Gastroesophageal sphincter (tissue), 4 donors: ENCODE data around the gene ZGPAT. TPM values are rescaled to one million over a fixed set of nuclear protein-coding genes. Genes with fewer than 3 reads are reported as not detected.

Experiments
- ATAC-seq: fragments of 150-250 bp; one replicate; pipeline ENCODE4 v1.9.1; 2016; ENCODE audit warnings: mild to moderate bottlenecking, moderate library complexity
- H3K27ac ChIP-seq, 4 donors: fragments of 200-600 bp; sonication (generic) in 3 of 4; 1 replicate in 3 of 4; 2 replicates in 1 of 4; pipeline ENCODE4 v1.5.1; 2016 to 2019
- H3K27me3 ChIP-seq: fragments of 200-600 bp; sonication (generic); one replicate; pipeline ENCODE4 v1.5.1; 2019
- H3K36me3 ChIP-seq, 2 donors: fragments of 200-600 bp; sonication (generic); one replicate each; pipeline ENCODE4 v1.5.1; 2019; ENCODE audit warnings: control low read depth in 1 of 2
- H3K4me1 ChIP-seq, 3 donors: fragments of 200-600 bp; sonication (generic); 1 replicate in 2 of 3; 2 replicates in 1 of 3; pipeline ENCODE4 v1.5.1; 2016 to 2019; ENCODE audit warnings: control low read depth in 2 of 3
- H3K4me3 ChIP-seq, 2 donors: fragments of 200-600 bp; sonication (generic); one replicate each; pipeline ENCODE4 v1.5.1; 2019; ENCODE audit warnings: mild to moderate bottlenecking in 1 of 2, moderate library complexity in 1 of 2
- H3K9me3 ChIP-seq, 3 donors: fragments of 200-600 bp; sonication (generic); one replicate each; pipeline ENCODE4 v1.5.1; 2017 to 2019; ENCODE audit warnings: control low read depth in 2 of 3
- CTCF ChIP-seq, 4 experiments: fragments of 200-600 bp in 2 of 4; fragments of 450-650 bp in 2 of 4; sonication (generic) in 1 of 4; IDR thresholded peaks; one replicate each; pipeline ENCODE4 v1.5.1; 2017 to 2019; ENCODE audit warnings: antibody characterized with exemption in 4 of 4, mild to moderate bottlenecking in 2 of 4, moderate library complexity in 2 of 4
- EP300 ChIP-seq: sonication (generic); formaldehyde crosslinking; IDR thresholded peaks from one replicate; pipeline ENCODE4 v1.6.1; 2017; ENCODE audit warnings: antibody characterized with exemption, mild to moderate bottlenecking
- POLR2A ChIP-seq, 2 donors: fragments of 450-650 bp; IDR thresholded peaks; one replicate each; pipeline ENCODE4 v1.6.1; 2017; ENCODE audit warnings: antibody characterized with exemption in 2 of 2, mild to moderate bottlenecking in 2 of 2, moderate library complexity in 1 of 2
- POLR2AphosphoS5 ChIP-seq: sonication (generic); formaldehyde crosslinking; IDR thresholded peaks from one replicate; pipeline ENCODE4 v1.6.1; 2017; ENCODE audit warnings: antibody characterized with exemption
- WGBS, 2 donors: methylation state at CpG; one replicate each; pipeline ENCODE4 v1.1.5; 2018; ENCODE audit warnings: low coverage in 1 of 2; 5-methylcytosine and 5-hydroxymethylcytosine counted together
- total RNA-seq, 4 donors: library from RNA; depleted of rRNA; stranded (reverse); fragments of >200 nt; gene quantifications; one replicate each; pipeline ENCODE4 v1.1.0, GENCODE V29; 2016

Gene ZGPAT
- total RNA-seq, 4 donors from 2014 or later, result 21.7 to 51.7 (median 32.9) TPM

GRCh38 chr20:63737695-63737944 lies 29.8 kb downstream of the ZGPAT start:
- no CpG with 5 or more reads among the region's 26 CpGs for WGBS, 2 donors
- Histone ChIP-seq H3K36me3 (peaks cover 0 to 52% of the 10 kb centered on the region in 2 donors), H3K4me3 (peak overlapping the region; percentile 1 to 82), H3K9me3 (no peaks in the 10 kb centered on the region), H3K4me1 (peaks cover 0 to 51% (median 31%) of the 10 kb centered on the region in 3 donors), H3K27me3 (no peaks in the 10 kb centered on the region), H3K27ac (peak overlapping the region in 1 of 4 donors; percentile 14)
- ATAC-seq, result no peak
- TF ChIP-seq CTCF (IDR thresholded peaks at IDR 0.05) (no peak), EP300 (no peak), POLR2AphosphoS5 (no peak), POLR2A (IDR thresholded peaks at IDR 0.05) (no peak)

GRCh38 chr20:63737945-63738686 lies 30.3 kb downstream of the ZGPAT start:
- H3K4me1 ChIP-seq, result peaks cover 0 to 56% (median 31%) of the 10 kb centered on the region in 3 donors
- H3K36me3 ChIP-seq, result peaks cover 0 to 55% of the 10 kb centered on the region in 2 donors
- no peak for ATAC-seq
- H3K27ac ChIP-seq, result peak overlapping the region in 3 of 4 donors; percentile 84 to 98 (median 93)
- H3K4me3 ChIP-seq, result peak overlapping the region; percentile 1 to 82
- no peak for TF ChIP-seq POLR2A (IDR thresholded peaks at IDR 0.05)
- TF ChIP-seq EP300, result no peak
- no peak for TF ChIP-seq POLR2AphosphoS5
- TF ChIP-seq CTCF (IDR thresholded peaks at IDR 0.05), result no peak
- H3K27me3 ChIP-seq, result no peaks in the 10 kb centered on the region
- H3K9me3 ChIP-seq, result no peaks in the 10 kb centered on the region
- WGBS, 2 donors, result no CpG with 5 or more reads among the region's 43 CpGs

GRCh38 chr20:63738687-63739129 lies 30.9 kb downstream of the ZGPAT start:
- peaks cover 0 to 55% of the 10 kb centered on the region in 2 donors for H3K36me3 ChIP-seq
- H3K4me1 ChIP-seq, result peaks cover 0 to 57% (median 31%) of the 10 kb centered on the region in 3 donors
- no peak for TF ChIP-seq POLR2A (IDR thresholded peaks at IDR 0.05)
- TF ChIP-seq EP300, result no peak
- TF ChIP-seq CTCF (IDR thresholded peaks at IDR 0.05), result no peak
- TF ChIP-seq POLR2AphosphoS5, result no peak
- ATAC-seq, result no peak
- no peaks in the 10 kb centered on the region for H3K27me3 ChIP-seq
- peak overlapping the region; percentile 33 to 82 for H3K4me3 ChIP-seq
- peak overlapping the region; percentile 47 to 98 (median 88) for H3K27ac ChIP-seq
- no peaks in the 10 kb centered on the region for H3K9me3 ChIP-seq
- no CpG with 5 or more reads among the region's 26 CpGs for WGBS, 2 donors

- peaks cover 0 to 57% (median 31%) of the 10 kb centered on the region in 3 donors for H3K4me1 ChIP-seq
- H3K36me3 ChIP-seq, result peaks cover 0 to 54% of the 10 kb centered on the region in 2 donors
- no peaks in the 10 kb centered on the region for H3K27me3 ChIP-seq
- peak; percentile 85 for ATAC-seq
- no CpG with 5 or more reads among the region's 136 CpGs for WGBS, 2 donors
- H3K27ac ChIP-seq, result peak within 1 kb of the TSS; percentile 69 to 98 (median 96)
- peak within 1 kb of the TSS; percentile 64 to 82 for H3K4me3 ChIP-seq
- TF ChIP-seq EP300 (no peak), POLR2A (IDR thresholded peaks at IDR 0.05) (peak in 1 of 2 donors; percentile 31)
- no peaks in the 10 kb centered on the region for H3K9me3 ChIP-seq
Observed at GRCh38 chr20:63739130-63740069, 31.6 kb downstream of the ZGPAT start, which contains the start of gene SLC2A4RG. SLC2A4RG (plus strand) TSS chr20:63739776; CDS start chr20:63739913, 137 bp downstream.

GRCh38 chr20:63740070-63740626 lies 32.3 kb downstream of the ZGPAT start:
- no peaks in the 10 kb centered on the region for H3K27me3 ChIP-seq
- WGBS, 2 donors, result no CpG with 5 or more reads among the region's 80 CpGs
- TF ChIP-seq POLR2A (IDR thresholded peaks at IDR 0.05) (no peak), EP300 (no peak), POLR2AphosphoS5 (no peak), CTCF (IDR thresholded peaks at IDR 0.05) (no peak)
- H3K4me3 ChIP-seq, result peak overlapping the region; percentile 64 to 82
- no peaks in the 10 kb centered on the region for H3K9me3 ChIP-seq
- peaks cover 0 to 57% (median 31%) of the 10 kb centered on the region in 3 donors for H3K4me1 ChIP-seq
- ATAC-seq, result peak; percentile 25
- H3K27ac ChIP-seq, result peak overlapping the region; percentile 69 to 98 (median 96)
- H3K36me3 ChIP-seq, result peaks cover 0 to 49% of the 10 kb centered on the region in 2 donors
